Choroid plexus epithelial cell (primary cell): ENCODE data around the gene TMEM145.

Source experiments
- DNase-seq: peaks from one replicate; pipeline ENCODE4 v3.0.0-alpha.2; 2010; ENCODE audit warnings: low read depth
- H3K4me3 ChIP-seq: 2 replicates; pipeline ENCODE4 v1.5.1; 2011; ENCODE audit warnings: low read depth, mild to moderate bottlenecking, control low read depth, low read length, moderate library complexity
- CTCF ChIP-seq: conservative IDR thresholded peaks from 2 replicates; pipeline ENCODE4 v1.5.1; 2011; ENCODE audit warnings: low read depth, mild to moderate bottlenecking, control low read depth, inconsistent platforms, low read length, moderate library complexity

Gene TMEM145

DNA sequence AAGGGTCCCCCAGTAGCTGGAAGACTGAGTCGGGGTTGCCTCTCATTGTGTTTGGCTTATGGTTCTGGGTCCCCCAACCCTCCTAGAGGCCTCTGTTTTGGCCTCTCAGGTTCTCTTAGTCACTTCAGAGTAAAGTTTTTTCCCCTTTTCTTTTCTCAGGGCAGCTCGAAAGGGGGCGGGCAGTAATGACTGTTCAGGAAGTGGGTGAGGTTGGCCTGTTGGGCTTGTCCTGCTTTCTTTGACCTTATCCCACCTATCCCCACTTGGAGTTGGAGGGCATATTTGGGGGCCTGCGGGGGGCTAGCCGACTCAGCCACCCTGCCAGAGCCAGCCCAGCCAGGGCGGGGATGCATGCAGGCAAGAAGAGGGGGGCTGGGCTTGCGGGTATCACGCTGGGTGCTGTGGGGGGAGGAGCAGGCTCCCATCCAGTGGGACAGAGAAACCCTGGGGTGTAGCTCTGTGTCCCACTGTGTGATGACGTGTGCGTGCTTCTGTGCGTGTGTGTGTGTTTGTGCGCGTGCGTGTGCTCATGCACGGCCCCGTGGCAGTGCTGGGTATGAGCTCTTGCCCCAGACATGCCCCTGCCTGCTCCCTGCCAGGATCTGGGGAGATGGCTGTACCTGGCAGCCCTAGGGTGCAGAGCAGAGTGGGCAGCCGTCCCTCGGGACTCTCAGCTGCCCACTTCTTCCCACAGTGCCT is 42.6 kb upstream of the TMEM145 start:
- TF ChIP-seq CTCF = no peak
- peak overlapping the region; percentile 64 for H3K4me3 ChIP-seq
- peak; percentile 91 for DNase-seq

- DNase-seq = no peak
- H3K4me3 ChIP-seq = peak overlapping the region; percentile 64
Observed at GRCh38 chr19:42271045-42271419, 42.1 kb upstream of the TMEM145 start.

DNA sequence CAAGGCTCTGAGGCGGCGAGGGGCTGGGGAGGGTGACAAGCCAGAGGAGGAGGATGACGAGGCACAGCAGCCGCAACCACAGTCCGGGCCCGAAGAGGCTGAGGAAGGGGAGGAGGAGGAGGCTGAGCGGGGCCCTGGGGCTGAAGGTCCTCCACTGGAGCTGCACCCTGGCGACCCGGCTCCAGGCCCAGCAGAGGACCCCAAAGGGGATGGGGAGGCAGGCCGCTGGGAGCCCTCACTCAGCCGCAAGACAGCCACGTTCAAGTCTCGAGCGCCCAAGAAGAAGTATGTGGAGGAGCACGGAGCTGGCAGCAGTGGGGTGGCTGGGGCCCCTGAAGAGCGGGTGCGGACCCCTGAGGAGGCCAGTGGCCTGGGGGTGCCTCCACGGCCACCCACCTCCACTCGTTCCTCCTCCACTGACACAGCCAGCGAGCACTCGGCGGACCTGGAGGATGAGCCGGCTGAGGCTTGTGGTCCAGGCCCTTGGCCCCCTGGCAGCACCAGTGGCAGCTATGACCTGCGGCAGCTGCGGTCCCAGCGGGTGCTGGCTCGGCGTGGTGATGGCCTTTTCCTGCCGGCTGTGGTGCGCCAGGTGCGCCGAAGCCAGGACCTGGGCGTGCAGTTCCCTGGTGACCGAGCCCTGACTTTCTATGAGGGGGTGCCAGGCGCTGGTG is 41.1 kb upstream of the TMEM145 start:
- no peak overlapping the region for H3K4me3 ChIP-seq
- no peak for TF ChIP-seq CTCF
- DNase-seq = no peak

More at GRCh38 chr19:42271045-42271419, 42.1 kb upstream of the TMEM145 start:
- TF ChIP-seq CTCF = no peak

DNA sequence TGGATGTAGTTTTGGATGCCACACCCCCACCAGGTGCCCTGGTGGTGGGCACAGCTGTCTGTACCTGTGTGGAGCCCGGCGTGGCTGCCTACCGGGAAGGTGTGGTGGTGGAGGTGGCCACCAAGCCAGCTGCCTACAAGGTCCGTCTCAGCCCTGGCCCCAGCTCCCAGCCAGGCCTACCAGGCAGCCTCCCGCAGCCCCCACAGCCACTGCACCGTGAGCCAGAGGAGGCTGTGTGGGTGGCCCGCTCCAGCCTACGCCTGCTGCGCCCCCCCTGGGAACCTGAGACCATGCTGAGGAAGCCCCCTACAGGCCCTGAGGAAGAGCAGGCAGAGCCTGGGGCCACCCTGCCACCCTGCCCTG is 40.6 kb upstream of the TMEM145 start:
- no peak for DNase-seq
- TF ChIP-seq CTCF = no peak
- H3K4me3 ChIP-seq = no peak overlapping the region

- TF ChIP-seq CTCF = no peak
- DNase-seq = no peak
- no peak overlapping the region for H3K4me3 ChIP-seq
Observed at GRCh38 chr19:42272989-42273406, 40.1 kb upstream of the TMEM145 start.

GRCh38 chr19:42273407-42274064 is 39.6 kb upstream of the TMEM145 start:
- no peak for DNase-seq
- H3K4me3 ChIP-seq = no peak overlapping the region

More at GRCh38 chr19:42273407-42274064, 39.6 kb upstream of the TMEM145 start:
- no peak for TF ChIP-seq CTCF
